Endothelial cell of umbilical vein (primary cell): Measurements from ENCODE around the gene ATAT1. TPM values are rescaled to one million over a fixed set of nuclear protein-coding genes. Genes with fewer than 3 reads are reported as not detected.

Experiments
- BruUV-seq: library from RNA; stranded (reverse); fragments of 400-500 nt; replicated peaks from 2 replicates; lab custom pipeline; 2021; lab: Mats Ljungman, UMichigan
- CTCF ChIA-PET: fragments of 300-600, 350-600 bp; sonication (Branson Sonifier 250); formaldehyde crosslinking; loops from one replicate; lab custom pipeline; 2021; ENCODE audit warnings: antibody characterized with exemption, inconsistent platforms; lab: Charles Lee
- POLR2A ChIA-PET: fragments of 300-600, 350-600 bp; sonication (Branson Sonifier 250); formaldehyde crosslinking; loops from one replicate; lab custom pipeline; 2021; ENCODE audit warnings: antibody characterized with exemption, inconsistent platforms; lab: Charles Lee
- DNase-seq: peaks from one replicate; pipeline ENCODE4 v3.0.0-alpha.2; 2011; ENCODE audit warnings: low read depth, low spot score
- FAIRE-seq: peaks from 2 replicates; lab custom pipeline; 2011; peaks lifted over from hg19 to GRCh38; lab: Jason Lieb, UNC
- H2AFZ ChIP-seq: 2 replicates; pipeline ENCODE4 v1.6.0; 2012; ENCODE audit warnings: low read depth, low read length, control low read depth, inconsistent platforms
- H3K27ac ChIP-seq: 2 replicates; pipeline ENCODE4 v1.5.1; 2011; ENCODE audit warnings: low read depth, mild to moderate bottlenecking, control low read depth, low read length, moderate library complexity; ENCODE audit not compliant: insufficient read depth
- H3K27me3 ChIP-seq, 2 experiments: 2 replicates each; pipeline versions ENCODE4 v1.6.0 to v1.6.1; 2011; ENCODE audit warnings: low read length in 2 of 2, mixed read lengths in 1 of 2; ENCODE audit not compliant: control insufficient read depth in 2 of 2, insufficient read depth in 2 of 2
- H3K36me3 ChIP-seq, 2 experiments: 2 replicates in 1 of 2; 3 replicates in 1 of 2; pipeline ENCODE4 v1.5.1; 2011; ENCODE audit warnings: low read length in 2 of 2, mild to moderate bottlenecking in 1 of 2, moderate library complexity in 1 of 2; ENCODE audit not compliant: control insufficient read depth in 2 of 2, insufficient read depth in 2 of 2; ENCODE audit errors: extremely low read depth in 1 of 2
- H3K4me1 ChIP-seq: 3 replicates; pipeline ENCODE4 v1.5.1; 2011; ENCODE audit warnings: mild to moderate bottlenecking, low read length; ENCODE audit not compliant: control insufficient read depth, insufficient read depth; ENCODE audit errors: extremely low read depth
- H3K4me2 ChIP-seq: 2 replicates; pipeline ENCODE4 v1.6.1; 2011; ENCODE audit warnings: low read length, control low read depth, mixed read lengths; ENCODE audit not compliant: insufficient read depth
- H3K4me3 ChIP-seq, 3 experiments: fragments of 200-600 bp in 1 of 3; sonication (generic), shearing (Covaris generic) in 1 of 3; replicated peaks in 1 of 3; 2 replicates each; pipeline ENCODE4 v1.5.1; 2011 to 2016; ENCODE audit warnings: control low read depth in 3 of 3, low read length in 3 of 3, mild to moderate bottlenecking in 2 of 3, inconsistent platforms in 1 of 3, low read depth in 1 of 3, moderate library complexity in 1 of 3; ENCODE audit not compliant: insufficient read depth in 1 of 3
- H3K79me2 ChIP-seq: 2 replicates; pipeline ENCODE4 v1.6.0; 2012; ENCODE audit warnings: low read length, inconsistent platforms; ENCODE audit not compliant: control insufficient read depth, insufficient read depth
- H3K9ac ChIP-seq: replicated peaks from 2 replicates; pipeline ENCODE3; 2011; ENCODE audit warnings: low read length, control low read depth; ENCODE audit not compliant: insufficient read depth; ENCODE audit errors: extremely low read depth
- H3K9me1 ChIP-seq: replicated peaks from 3 replicates; pipeline ENCODE4 v1.6.0; 2011; ENCODE audit warnings: mild to moderate bottlenecking, low read length; ENCODE audit not compliant: control insufficient read depth, insufficient read depth; ENCODE audit errors: extremely low read depth
- H3K9me3 ChIP-seq: replicated peaks from 2 replicates; pipeline ENCODE4 v1.5.1; 2012; ENCODE audit warnings: low read length, inconsistent platforms; ENCODE audit not compliant: control insufficient read depth, insufficient read depth
- H4K20me1 ChIP-seq: replicated peaks from 2 replicates; pipeline ENCODE3; 2011; ENCODE audit warnings: mild to moderate bottlenecking, low read length; ENCODE audit not compliant: control insufficient read depth, insufficient read depth; ENCODE audit errors: extremely low read depth
- CTCF ChIP-seq, 2 donors: IDR thresholded peaks; 1 replicate in 1 of 2; 2 replicates in 1 of 2; pipeline ENCODE4 v1.5.1; 2011; ENCODE audit warnings: low read length in 2 of 2, mild to moderate bottlenecking in 2 of 2, moderate library complexity in 2 of 2, control low read depth in 1 of 2, inconsistent platforms in 1 of 2, low read depth in 1 of 2; ENCODE audit not compliant: insufficient read depth in 1 of 2; ENCODE audit errors: extremely low read depth in 1 of 2
- POLR2AphosphoS5 ChIP-seq: IDR thresholded peaks from 2 replicates; pipeline ENCODE4 v1.6.1; 2012; ENCODE audit warnings: low read depth, mild to moderate bottlenecking, control low read depth, low read length, moderate library complexity; ENCODE audit not compliant: insufficient read depth
- dilution Hi-C: fragments of 300-500 bp; cut with MboI; formaldehyde crosslinking; loops from one replicate; pipeline ENCODE4 v1.15.0; 2019; ENCODE audit warnings: low sequenced_read_pairs; ENCODE audit not compliant: extremely low pct_ligation_motif_present
- intact Hi-C: fragments of 100-400 bp; cut with micrococcal nuclease; formaldehyde crosslinking; loops from one replicate; pipeline ENCODE4 v1.10.0; 2022
- polyA plus RNA-seq, 4 experiments: library from polyadenylated mRNA; depleted of rRNA in 3 of 4; stranded (reverse) in 3 of 4; unstranded in 1 of 4; fragments of >200 nt; gene quantifications; 2 replicates each; pipeline versions ENCODE4 v1.2.1 to v1.2.3, GENCODE V29; 2011 to 2012; ENCODE audit warnings: missing spikeins in 1 of 4
- total RNA-seq: library from RNA; stranded (reverse); gene quantifications from 2 replicates; pipeline ENCODE4 v1.2.3, GENCODE V29; 2021

ATAT1 gene
- total and polyA plus RNA-seq, 2 donors (not counting 3 experiments of a cell fraction or from before 2014, with no cell fraction given): 17.4 to 18.4 TPM

GRCh38 chr6:30613251-30614043 lies 13.2 kb upstream of the ATAT1 start:
- no peaks in the 10 kb centered on the region for H3K9me1 ChIP-seq
- no peak overlapping the region for H3K27ac ChIP-seq
- peaks cover 18% of the 10 kb centered on the region for H3K4me1 ChIP-seq
- H3K79me2 ChIP-seq: peaks cover 32% of the 10 kb centered on the region
- peak overlapping the region; percentile 99 for H3K4me2 ChIP-seq
- dilution Hi-C loops (no loop called here), intact Hi-C loops (loop anchor here (5.0 kb wide), 1 partner anchor 131 kb away; no protein-coding TSS in a partner anchor)
- POLR2A ChIA-PET: interaction anchor here (1.0 to 4.1 kb wide), 5 partner anchors 15 to 131 kb away, joined by 4 to 63 read pairs (median 5); partner anchors contain the start of gene DHX16
- no TSS peak for BruUV-seq
- no peak overlapping the region for H2AFZ ChIP-seq
- no peak overlapping the region for H3K9ac ChIP-seq
- H3K27me3 ChIP-seq: no peaks in the 10 kb centered on the region
- H3K36me3 ChIP-seq: peaks cover 10 to 11% of the 10 kb centered on the region in 2 experiments
- no peaks in the 10 kb centered on the region for H4K20me1 ChIP-seq
- no peak for FAIRE-seq
- CTCF ChIA-PET: interaction anchor here (1.0 to 4.5 kb wide), 14 partner anchors 10 to 160 kb away, joined by 3 to 47 read pairs (median 8); partner anchors contain the start of gene DHX16
- DNase-seq: peak; percentile 24
- H3K4me3 ChIP-seq: peak overlapping the region in 1 of 3 experiments; percentile 84
- no peak for TF ChIP-seq CTCF (IDR thresholded peaks at IDR 0.05; ENCODE audit: extremely low read depth in 1 of 2, insufficient read depth in 1 of 2, low read depth in 1 of 2, low read length in 2 of 2)
- TF ChIP-seq POLR2AphosphoS5: peak; percentile 5
- no peaks in the 10 kb centered on the region for H3K9me3 ChIP-seq
